ENCODE measurements around the gene RTN4RL1. TPM values are rescaled to one million over a fixed set of nuclear protein-coding genes. Genes with fewer than 3 reads are reported as not detected.

Gene RTN4RL1
- total and polyA plus RNA-seq, 2 of the 13 experiments (the other 11 are each of a cell fraction or from before 2014, with no cell fraction given): 0.01 TPM; not detected in 1

DNA sequence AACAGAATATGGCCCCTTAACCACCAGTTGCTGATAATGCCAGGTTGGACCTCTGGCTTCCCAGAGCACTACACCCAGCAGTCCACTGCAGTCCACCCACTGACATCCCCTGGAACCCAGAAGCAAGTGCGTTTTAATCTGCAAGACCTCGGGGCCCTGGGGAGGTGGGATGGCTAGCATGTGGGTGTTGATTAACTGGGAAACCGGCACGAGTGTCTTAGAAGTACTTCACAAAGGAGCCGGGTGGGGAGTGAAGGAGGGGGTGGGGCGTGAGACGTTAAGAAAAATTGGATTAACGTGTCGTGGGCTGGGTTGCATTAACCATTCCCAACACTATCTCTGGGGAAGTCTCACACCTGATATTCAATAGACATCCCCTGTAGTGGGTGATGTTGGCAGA is 23.7 kb upstream of the RTN4RL1 start:
- Histone ChIP-seq H3K79me2 (ENCODE audit: insufficient read depth, low read length) (no peaks in the 10 kb centered on the region), H4K20me1 (ENCODE audit: insufficient read depth, low read length) (peaks cover 12% of the 10 kb centered on the region; the same call in 1 of the 2 replicates), H3K4me1 (ENCODE audit: insufficient read depth, low read length) (peaks cover 30% of the 10 kb centered on the region), H3K27ac (ENCODE audit: extremely low read length, insufficient read depth, low read length) (no peak overlapping the region), H3K9me3 (ENCODE audit: low read length) (no peaks in the 10 kb centered on the region), H3K4me3 (replicated peaks in 1 of 3; ENCODE audit: insufficient read depth in 1 of 3, low read depth in 2 of 3, low read length in 3 of 3) (peak overlapping the region in 2 of 3 experiments; percentile 70 to 82; a peak in 2 of 6 replicates), H2AFZ (ENCODE audit: low read length) (no peak overlapping the region), H3K9ac (ENCODE audit: insufficient read depth, low read depth, low read length) (no peak overlapping the region; the same call in 1 of the 2 replicates), H3K4me2 (ENCODE audit: low read depth, low read length) (peak overlapping the region; percentile 91), H3K27me3 (ENCODE audit: control insufficient read depth in 1 of 2, insufficient read depth in 2 of 2, low read length in 2 of 2) (peaks cover 4 to 22% of the 10 kb centered on the region in 2 experiments; a peak in 4 of 5 replicates), H3K36me3 (replicated peaks in 1 of 2; ENCODE audit: control insufficient read depth in 1 of 2, insufficient read depth in 2 of 2, low read length in 2 of 2) (no peaks in the 10 kb centered on the region)
- no peak for DNase-seq (ENCODE audit: low spot score)
- BruUV-seq (replicated peaks): no TSS peak
- FAIRE-seq: no peak
- ATAC-seq: no peak
- ChIA-PET CTCF (ENCODE audit: low intra/inter-chr PET ratio, low total read pairs) (no interaction called here), POLR2A (no interaction called here)
- in situ Hi-C loops (cut with HindIII; ENCODE audit: extremely low pct_ligation_motif_present, low pct_unique_long_range_greater_than_20kb) (loop anchor here (25.0 kb wide), 1 partner anchor 337 kb away; the partner anchor contains the start of genes TLCD2 and WDR81), intact Hi-C loops (cut with micrococcal nuclease; ENCODE audit: unreplicated experiment) (no loop called here)
- TF ChIP-seq, protein P1, sequence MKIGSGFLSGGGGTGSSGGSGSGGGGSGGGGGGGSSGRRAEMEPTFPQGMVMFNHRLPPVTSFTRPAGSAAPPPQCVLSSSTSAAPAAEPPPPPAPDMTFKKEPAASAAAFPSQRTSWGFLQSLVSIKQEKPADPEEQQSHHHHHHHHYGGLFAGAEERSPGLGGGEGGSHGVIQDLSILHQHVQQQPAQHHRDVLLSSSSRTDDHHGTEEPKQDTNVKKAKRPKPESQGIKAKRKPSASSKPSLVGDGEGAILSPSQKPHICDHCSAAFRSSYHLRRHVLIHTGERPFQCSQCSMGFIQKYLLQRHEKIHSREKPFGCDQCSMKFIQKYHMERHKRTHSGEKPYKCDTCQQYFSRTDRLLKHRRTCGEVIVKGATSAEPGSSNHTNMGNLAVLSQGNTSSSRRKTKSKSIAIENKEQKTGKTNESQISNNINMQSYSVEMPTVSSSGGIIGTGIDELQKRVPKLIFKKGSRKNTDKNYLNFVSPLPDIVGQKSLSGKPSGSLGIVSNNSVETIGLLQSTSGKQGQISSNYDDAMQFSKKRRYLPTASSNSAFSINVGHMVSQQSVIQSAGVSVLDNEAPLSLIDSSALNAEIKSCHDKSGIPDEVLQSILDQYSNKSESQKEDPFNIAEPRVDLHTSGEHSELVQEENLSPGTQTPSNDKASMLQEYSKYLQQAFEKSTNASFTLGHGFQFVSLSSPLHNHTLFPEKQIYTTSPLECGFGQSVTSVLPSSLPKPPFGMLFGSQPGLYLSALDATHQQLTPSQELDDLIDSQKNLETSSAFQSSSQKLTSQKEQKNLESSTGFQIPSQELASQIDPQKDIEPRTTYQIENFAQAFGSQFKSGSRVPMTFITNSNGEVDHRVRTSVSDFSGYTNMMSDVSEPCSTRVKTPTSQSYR (CRISPR knock-in tag; IDR thresholded peaks at IDR 0.05; ENCODE audit: borderline replicate concordance): no peak
- no peak for TF ChIP-seq DPF2 (CRISPR knock-in tag; IDR thresholded peaks at IDR 0.05; ENCODE audit: borderline replicate concordance, low read depth)
- 2% methylated on average over 9 of the region's 9 CpGs for WGBS (ENCODE audit: low lambda C conversion rate)

DNA sequence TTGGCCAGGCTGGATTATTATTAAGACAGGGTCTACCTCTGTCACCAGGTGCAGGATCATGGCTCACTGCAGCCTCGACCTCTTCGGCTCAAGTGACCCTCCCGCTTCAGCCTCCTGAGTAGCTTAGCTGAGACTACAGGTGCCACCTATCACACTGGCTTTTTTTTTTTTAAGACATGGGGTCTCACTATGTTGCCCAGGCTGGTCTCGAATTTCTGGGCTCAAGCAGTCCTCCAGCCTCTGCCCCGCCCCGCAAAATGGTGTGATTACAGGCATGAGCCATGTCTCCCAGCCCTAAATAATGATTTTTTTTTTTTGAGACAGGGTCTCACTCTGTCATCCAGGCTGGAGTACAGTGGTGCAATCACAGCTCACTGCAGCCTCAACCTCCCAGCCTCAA is 22.5 kb upstream of the RTN4RL1 start:
- no peaks in the 10 kb centered on the region for H3K79me2 ChIP-seq (ENCODE audit: insufficient read depth, low read length)
- intact Hi-C loops (cut with micrococcal nuclease; ENCODE audit: unreplicated experiment): no loop called here
- DNase-seq (ENCODE audit: low spot score) (no peak), FAIRE-seq (no peak), ATAC-seq (no peak)
- BruUV-seq (replicated peaks): no TSS peak
- H3K36me3 ChIP-seq (replicated peaks in 1 of 2; ENCODE audit: control insufficient read depth in 1 of 2, insufficient read depth in 2 of 2, low read length in 2 of 2): peaks cover 0 to 2% of the 10 kb centered on the region in 2 experiments; a peak in 1 of 5 replicates
- TF ChIP-seq, protein P2, sequence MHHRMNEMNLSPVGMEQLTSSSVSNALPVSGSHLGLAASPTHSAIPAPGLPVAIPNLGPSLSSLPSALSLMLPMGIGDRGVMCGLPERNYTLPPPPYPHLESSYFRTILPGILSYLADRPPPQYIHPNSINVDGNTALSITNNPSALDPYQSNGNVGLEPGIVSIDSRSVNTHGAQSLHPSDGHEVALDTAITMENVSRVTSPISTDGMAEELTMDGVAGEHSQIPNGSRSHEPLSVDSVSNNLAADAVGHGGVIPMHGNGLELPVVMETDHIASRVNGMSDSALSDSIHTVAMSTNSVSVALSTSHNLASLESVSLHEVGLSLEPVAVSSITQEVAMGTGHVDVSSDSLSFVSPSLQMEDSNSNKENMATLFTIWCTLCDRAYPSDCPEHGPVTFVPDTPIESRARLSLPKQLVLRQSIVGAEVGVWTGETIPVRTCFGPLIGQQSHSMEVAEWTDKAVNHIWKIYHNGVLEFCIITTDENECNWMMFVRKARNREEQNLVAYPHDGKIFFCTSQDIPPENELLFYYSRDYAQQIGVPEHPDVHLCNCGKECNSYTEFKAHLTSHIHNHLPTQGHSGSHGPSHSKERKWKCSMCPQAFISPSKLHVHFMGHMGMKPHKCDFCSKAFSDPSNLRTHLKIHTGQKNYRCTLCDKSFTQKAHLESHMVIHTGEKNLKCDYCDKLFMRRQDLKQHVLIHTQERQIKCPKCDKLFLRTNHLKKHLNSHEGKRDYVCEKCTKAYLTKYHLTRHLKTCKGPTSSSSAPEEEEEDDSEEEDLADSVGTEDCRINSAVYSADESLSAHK (CRISPR knock-in tag; IDR thresholded peaks at IDR 0.05; ENCODE audit: borderline replicate concordance): no peak
- WGBS (ENCODE audit: low lambda C conversion rate): 77% methylated on average over 6 of the region's 6 CpGs
- no peaks in the 10 kb centered on the region for H3K9me3 ChIP-seq (ENCODE audit: low read length)
- H3K4me2 ChIP-seq (ENCODE audit: low read depth, low read length): no peak overlapping the region
- no peak overlapping the region for H3K27ac ChIP-seq (ENCODE audit: extremely low read length, insufficient read depth, low read length)
- peaks cover 4 to 16% of the 10 kb centered on the region in 2 experiments; a peak in 4 of 5 replicates for H3K27me3 ChIP-seq (ENCODE audit: control insufficient read depth in 1 of 2, insufficient read depth in 2 of 2, low read length in 2 of 2)
- in situ Hi-C loops (cut with HindIII; ENCODE audit: extremely low pct_ligation_motif_present, low pct_unique_long_range_greater_than_20kb): loop anchor here (25.0 kb wide), 1 partner anchor 335 kb away; the partner anchor contains the start of genes TLCD2 and WDR81
- no peak overlapping the region for H2AFZ ChIP-seq (ENCODE audit: low read length)
- no peak overlapping the region for H3K9ac ChIP-seq (ENCODE audit: insufficient read depth, low read depth, low read length)
- H3K4me1 ChIP-seq (ENCODE audit: insufficient read depth, low read length): peaks cover 29% of the 10 kb centered on the region
- H3K4me3 ChIP-seq (replicated peaks in 1 of 3; ENCODE audit: insufficient read depth in 1 of 3, low read depth in 2 of 3, low read length in 3 of 3): no peak overlapping the region
- H4K20me1 ChIP-seq (ENCODE audit: insufficient read depth, low read length): peaks cover 6% of the 10 kb centered on the region; the same call in 1 of the 2 replicates
- ChIA-PET POLR2A (no interaction called here), CTCF (ENCODE audit: low intra/inter-chr PET ratio, low total read pairs) (no interaction called here)

All from HepG2 (cell line).